ENCODE measurements around the gene DLX5.

The DLX5 gene

DNA sequence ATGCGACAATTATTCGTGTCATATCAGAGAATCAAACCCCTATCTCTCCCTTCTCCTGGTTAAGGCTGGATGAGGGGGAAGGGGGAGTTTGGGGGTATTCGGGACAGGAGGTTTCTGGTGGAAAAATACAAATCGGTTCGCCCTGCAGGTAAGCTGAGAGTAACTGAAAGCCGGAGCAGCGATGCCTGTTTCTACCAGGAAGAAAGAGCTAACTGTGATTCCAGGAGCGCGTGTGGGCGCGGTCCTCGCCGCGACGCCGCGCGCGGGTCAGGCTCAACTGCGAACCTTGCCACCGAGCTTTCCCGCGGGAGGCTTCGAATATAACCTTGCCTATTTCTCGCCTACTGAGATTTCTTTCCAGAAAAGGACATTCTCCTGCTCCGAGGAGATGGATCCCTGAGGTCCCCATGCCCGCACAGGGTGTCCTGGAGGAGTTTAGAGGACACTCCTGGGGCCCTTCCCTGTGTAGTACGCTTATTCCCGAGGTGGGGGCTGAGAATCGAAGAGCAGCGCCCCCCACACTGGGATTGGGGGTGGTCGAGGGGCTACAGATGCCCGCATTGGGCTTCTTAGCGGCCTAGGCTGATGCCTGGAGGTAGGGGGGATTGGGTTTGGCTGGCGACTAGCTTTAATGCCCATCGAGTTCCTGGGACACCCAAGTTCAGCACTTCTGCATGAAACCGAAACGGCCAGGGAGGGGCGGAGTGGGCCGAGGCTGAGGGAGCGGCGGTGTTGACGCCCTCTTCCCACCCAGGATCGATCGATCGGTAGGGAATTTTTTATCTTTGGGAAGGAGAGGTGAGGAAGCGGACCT is 32.2 kb downstream of the DLX5 start:
- DNase-seq (ENCODE audit: low spot score) = peak; percentile 12
- peaks cover 42 to 98% (median 77%) of the 10 kb centered on the region in 3 experiments for H3K27me3 ChIP-seq (ENCODE audit: control insufficient read depth in 3 of 3, insufficient read depth in 3 of 3, low read depth in 1 of 3, low read length in 3 of 3)
- WGBS, 2 donors (ENCODE audit: extremely low coverage in 2 of 2, insufficient read length in 2 of 2, insufficient replicate concordance in 1 of 2) = no CpG with 5 or more reads among the region's 47 CpGs

DNA sequence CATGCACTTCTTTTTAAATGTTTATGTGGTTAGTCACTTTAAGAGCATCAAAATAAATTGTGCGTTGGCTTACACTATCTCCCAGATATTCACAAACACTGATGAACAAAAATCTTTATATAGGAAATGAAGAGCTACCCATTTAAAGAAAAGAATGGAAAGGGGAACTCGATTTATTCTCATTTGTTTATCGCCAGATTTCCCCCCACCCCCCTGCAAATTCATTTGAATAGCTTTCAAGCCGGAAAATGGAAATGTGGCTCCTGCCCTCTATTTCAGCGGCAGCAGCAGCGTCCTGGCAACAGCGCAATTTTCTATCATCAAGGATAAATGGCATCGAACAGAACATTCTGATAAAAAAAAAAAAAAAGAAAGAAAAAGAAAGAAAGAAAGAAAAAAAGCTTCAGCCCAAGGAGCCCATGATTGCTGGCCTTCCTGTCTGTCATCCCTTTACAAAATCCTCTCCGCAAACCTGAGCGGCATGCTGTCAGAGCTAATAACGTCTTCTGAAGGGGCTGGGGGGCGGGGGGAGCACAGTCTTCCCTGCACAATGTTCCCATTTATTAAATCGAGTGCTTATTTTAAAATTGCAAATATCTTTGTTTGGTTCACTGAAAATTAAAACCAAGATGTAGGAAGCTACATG is 33.0 kb downstream of the DLX5 start:
- H2AK5ac ChIP-seq (ENCODE audit: low read depth, low read length) = no peak overlapping the region
- peak; percentile 9 for DNase-seq (ENCODE audit: low spot score)
- H2BK12ac ChIP-seq (ENCODE audit: low read length) = no peak overlapping the region
- peaks cover 9 to 11% of the 10 kb centered on the region in 2 donors for H3K9me3 ChIP-seq (replicated peaks in 1 of 2; ENCODE audit: control insufficient read depth in 2 of 2, insufficient read depth in 1 of 2, low read depth in 1 of 2, low read length in 2 of 2)
- H3K4me1 ChIP-seq (ENCODE audit: control insufficient read depth in 2 of 2, insufficient read depth in 1 of 2, low read depth in 1 of 2, low read length in 2 of 2) = peaks cover 0 to 9% of the 10 kb centered on the region in 2 donors
- H3K4me2 ChIP-seq (ENCODE audit: insufficient read depth, low read length, poor library complexity, severe bottlenecking) = no peak overlapping the region
- no peaks in the 10 kb centered on the region for H3K36me3 ChIP-seq (replicated peaks in 1 of 2; ENCODE audit: control insufficient read depth in 2 of 2, insufficient read depth in 2 of 2, low read length in 2 of 2)
- H2BK120ac ChIP-seq (ENCODE audit: low read depth, low read length) = no peak overlapping the region
- no peaks in the 10 kb centered on the region for H3K79me1 ChIP-seq (ENCODE audit: low read depth, low read length)
- no peak overlapping the region for H2AFZ ChIP-seq (ENCODE audit: low read length)
- H3K27me3 ChIP-seq (ENCODE audit: control insufficient read depth in 3 of 3, insufficient read depth in 3 of 3, low read depth in 1 of 3, low read length in 3 of 3) = peaks cover 38 to 98% (median 70%) of the 10 kb centered on the region in 3 experiments
- H3K9ac ChIP-seq (ENCODE audit: low read depth, low read length, poor library complexity) = no peak overlapping the region
- H4K8ac ChIP-seq (ENCODE audit: low read depth, low read length) = no peak overlapping the region
- no peak overlapping the region for H4K91ac ChIP-seq (ENCODE audit: low read depth, low read length, poor library complexity)
- H3K4me3 ChIP-seq (ENCODE audit: low read length in 2 of 2) = no peak overlapping the region
- H3K14ac ChIP-seq (ENCODE audit: low read length) = no peak overlapping the region
- H2BK15ac ChIP-seq (ENCODE audit: low read length) = no peak overlapping the region
- H3K4ac ChIP-seq (ENCODE audit: low read length) = no peak overlapping the region
- no peak overlapping the region for H3K23ac ChIP-seq (ENCODE audit: low read depth, low read length, poor library complexity)
- no peak overlapping the region for H2BK5ac ChIP-seq (ENCODE audit: low read length)
- no peak overlapping the region for H3K27ac ChIP-seq (replicated peaks; ENCODE audit: low read length)
- WGBS, 2 donors (ENCODE audit: extremely low coverage in 2 of 2, insufficient read length in 2 of 2, insufficient replicate concordance in 1 of 2) = no CpG with 5 or more reads among the region's 13 CpGs
- no peak overlapping the region for H3K18ac ChIP-seq (ENCODE audit: low read length)

More for the DNA sequence above, 32.2 kb downstream of the DLX5 start:
- Histone ChIP-seq H3K27ac (replicated peaks; ENCODE audit: low read length) (no peak overlapping the region), H3K4me1 (ENCODE audit: control insufficient read depth in 2 of 2, insufficient read depth in 1 of 2, low read depth in 1 of 2, low read length in 2 of 2) (peaks cover 0 to 12% of the 10 kb centered on the region in 2 donors), H2BK5ac (ENCODE audit: low read length) (peak overlapping the region; percentile 59), H4K8ac (ENCODE audit: low read depth, low read length) (no peak overlapping the region), H2AK5ac (ENCODE audit: low read depth, low read length) (peak overlapping the region; percentile 16), H2AFZ (ENCODE audit: low read length) (no peak overlapping the region), H3K4ac (ENCODE audit: low read length) (no peak overlapping the region), H2BK120ac (ENCODE audit: low read depth, low read length) (no peak overlapping the region), H3K9ac (ENCODE audit: low read depth, low read length, poor library complexity) (no peak overlapping the region), H3K14ac (ENCODE audit: low read length) (no peak overlapping the region), H3K4me3 (ENCODE audit: low read length in 2 of 2) (no peak overlapping the region), H3K4me2 (ENCODE audit: insufficient read depth, low read length, poor library complexity, severe bottlenecking) (no peak overlapping the region), H3K36me3 (replicated peaks in 1 of 2; ENCODE audit: control insufficient read depth in 2 of 2, insufficient read depth in 2 of 2, low read length in 2 of 2) (no peaks in the 10 kb centered on the region), H3K18ac (ENCODE audit: low read length) (peak overlapping the region; percentile 40), H3K79me1 (ENCODE audit: low read depth, low read length) (no peaks in the 10 kb centered on the region), H2BK15ac (ENCODE audit: low read length) (no peak overlapping the region), H3K23ac (ENCODE audit: low read depth, low read length, poor library complexity) (no peak overlapping the region), H2BK12ac (ENCODE audit: low read length) (no peak overlapping the region), H3K9me3 (replicated peaks in 1 of 2; ENCODE audit: control insufficient read depth in 2 of 2, insufficient read depth in 1 of 2, low read depth in 1 of 2, low read length in 2 of 2) (peaks cover 9 to 11% of the 10 kb centered on the region in 2 donors), H4K91ac (ENCODE audit: low read depth, low read length, poor library complexity) (no peak overlapping the region)

DNA sequence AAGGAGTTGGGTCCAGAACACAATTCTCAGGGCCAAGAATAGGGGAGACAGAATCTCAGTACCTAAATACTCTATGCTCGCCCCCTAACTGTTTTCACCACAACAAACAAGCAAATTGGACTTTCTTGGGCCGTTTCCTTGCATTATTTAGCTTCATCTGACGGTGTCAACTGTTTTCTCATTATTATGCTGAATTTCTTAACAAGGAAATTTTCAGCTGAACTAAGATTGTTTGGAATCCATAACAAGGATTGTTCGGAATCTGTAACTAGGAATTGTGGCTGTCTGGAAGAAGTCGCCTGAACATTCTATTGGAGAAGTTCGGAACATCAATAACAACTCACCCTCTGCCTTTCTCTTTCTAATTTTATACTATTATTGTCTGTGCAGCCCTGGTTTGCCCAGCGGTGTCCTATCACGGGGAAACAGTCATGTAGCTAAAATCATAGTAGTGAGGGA is 34.7 kb downstream of the DLX5 start:
- Histone ChIP-seq H3K27ac (replicated peaks; ENCODE audit: low read length) (no peak overlapping the region), H3K4me3 (ENCODE audit: low read length in 2 of 2) (no peak overlapping the region), H3K36me3 (replicated peaks in 1 of 2; ENCODE audit: control insufficient read depth in 2 of 2, insufficient read depth in 2 of 2, low read length in 2 of 2) (no peaks in the 10 kb centered on the region), H3K4me1 (ENCODE audit: control insufficient read depth in 2 of 2, insufficient read depth in 1 of 2, low read depth in 1 of 2, low read length in 2 of 2) (peaks cover 0 to 9% of the 10 kb centered on the region in 2 donors), H4K91ac (ENCODE audit: low read depth, low read length, poor library complexity) (no peak overlapping the region), H2BK5ac (ENCODE audit: low read length) (no peak overlapping the region), H3K14ac (ENCODE audit: low read length) (no peak overlapping the region), H3K9ac (ENCODE audit: low read depth, low read length, poor library complexity) (no peak overlapping the region), H2BK15ac (ENCODE audit: low read length) (peak overlapping the region; percentile 20), H3K18ac (ENCODE audit: low read length) (no peak overlapping the region), H2BK12ac (ENCODE audit: low read length) (no peak overlapping the region), H2AK5ac (ENCODE audit: low read depth, low read length) (no peak overlapping the region), H2BK120ac (ENCODE audit: low read depth, low read length) (no peak overlapping the region), H3K9me3 (replicated peaks in 1 of 2; ENCODE audit: control insufficient read depth in 2 of 2, insufficient read depth in 1 of 2, low read depth in 1 of 2, low read length in 2 of 2) (peaks cover 9 to 11% of the 10 kb centered on the region in 2 donors), H2AFZ (ENCODE audit: low read length) (no peak overlapping the region), H3K4ac (ENCODE audit: low read length) (no peak overlapping the region), H4K8ac (ENCODE audit: low read depth, low read length) (no peak overlapping the region), H3K23ac (ENCODE audit: low read depth, low read length, poor library complexity) (no peak overlapping the region), H3K79me1 (ENCODE audit: low read depth, low read length) (no peaks in the 10 kb centered on the region), H3K27me3 (ENCODE audit: control insufficient read depth in 3 of 3, insufficient read depth in 3 of 3, low read depth in 1 of 3, low read length in 3 of 3) (peaks cover 31 to 93% (median 53%) of the 10 kb centered on the region in 3 experiments), H3K4me2 (ENCODE audit: insufficient read depth, low read length, poor library complexity, severe bottlenecking) (no peak overlapping the region)
- no CpG with 5 or more reads among the region's 8 CpGs for WGBS, 2 donors (ENCODE audit: extremely low coverage in 2 of 2, insufficient read length in 2 of 2, insufficient replicate concordance in 1 of 2)
- no peak for DNase-seq (ENCODE audit: low spot score)

DNA sequence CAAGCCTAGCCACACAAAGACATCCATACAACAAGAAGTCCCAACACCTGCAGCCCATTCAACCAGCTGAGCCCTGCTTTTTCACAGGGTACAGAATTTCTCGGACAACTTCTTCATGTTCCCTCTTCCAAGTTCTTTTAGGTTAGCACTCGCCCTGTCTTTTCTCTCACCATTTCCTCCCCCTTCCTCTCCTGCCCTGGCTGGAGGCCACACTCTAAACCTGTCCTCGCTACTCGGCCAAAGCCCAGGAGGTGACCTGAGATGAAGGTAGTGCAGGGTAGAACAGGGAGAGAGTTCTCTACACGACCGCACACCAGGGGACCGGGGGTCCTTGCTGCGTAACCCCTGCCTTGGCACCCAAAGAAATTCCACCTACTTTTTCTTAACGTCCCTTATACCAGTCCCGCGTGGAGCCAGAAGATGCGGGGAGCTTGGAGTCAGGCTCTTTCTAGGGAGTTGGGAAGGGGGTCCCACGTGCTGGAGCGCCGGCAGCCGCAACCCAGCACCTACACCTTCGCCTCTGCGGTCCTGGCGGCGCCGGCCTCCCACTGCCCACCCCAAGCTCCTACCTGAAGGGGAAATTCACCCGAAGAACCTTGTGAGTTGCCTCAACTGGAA is 35.3 kb downstream of the DLX5 start:
- Histone ChIP-seq H3K23ac (ENCODE audit: low read depth, low read length, poor library complexity) (no peak overlapping the region), H2BK15ac (ENCODE audit: low read length) (peak overlapping the region; percentile 20), H2BK5ac (ENCODE audit: low read length) (no peak overlapping the region), H3K4ac (ENCODE audit: low read length) (no peak overlapping the region), H2AK5ac (ENCODE audit: low read depth, low read length) (no peak overlapping the region), H3K27ac (replicated peaks; ENCODE audit: low read length) (no peak overlapping the region), H3K4me2 (ENCODE audit: insufficient read depth, low read length, poor library complexity, severe bottlenecking) (no peak overlapping the region), H3K18ac (ENCODE audit: low read length) (peak overlapping the region; percentile 59), H3K9ac (ENCODE audit: low read depth, low read length, poor library complexity) (no peak overlapping the region), H4K8ac (ENCODE audit: low read depth, low read length) (no peak overlapping the region), H3K36me3 (replicated peaks in 1 of 2; ENCODE audit: control insufficient read depth in 2 of 2, insufficient read depth in 2 of 2, low read length in 2 of 2) (no peaks in the 10 kb centered on the region), H3K79me1 (ENCODE audit: low read depth, low read length) (no peaks in the 10 kb centered on the region), H3K27me3 (ENCODE audit: control insufficient read depth in 3 of 3, insufficient read depth in 3 of 3, low read depth in 1 of 3, low read length in 3 of 3) (peaks cover 31 to 88% (median 51%) of the 10 kb centered on the region in 3 experiments), H2AFZ (ENCODE audit: low read length) (no peak overlapping the region), H3K4me1 (ENCODE audit: control insufficient read depth in 2 of 2, insufficient read depth in 1 of 2, low read depth in 1 of 2, low read length in 2 of 2) (peaks cover 0 to 9% of the 10 kb centered on the region in 2 donors), H2BK120ac (ENCODE audit: low read depth, low read length) (no peak overlapping the region), H4K91ac (ENCODE audit: low read depth, low read length, poor library complexity) (no peak overlapping the region), H3K14ac (ENCODE audit: low read length) (no peak overlapping the region), H3K9me3 (replicated peaks in 1 of 2; ENCODE audit: control insufficient read depth in 2 of 2, insufficient read depth in 1 of 2, low read depth in 1 of 2, low read length in 2 of 2) (peaks cover 9 to 11% of the 10 kb centered on the region in 2 donors), H2BK12ac (ENCODE audit: low read length) (no peak overlapping the region), H3K4me3 (ENCODE audit: low read length in 2 of 2) (no peak overlapping the region)
- no CpG with 5 or more reads among the region's 22 CpGs for WGBS, 2 donors (ENCODE audit: extremely low coverage in 2 of 2, insufficient read length in 2 of 2, insufficient replicate concordance in 1 of 2)
- peak; percentile 15 for DNase-seq (ENCODE audit: low spot score)

All from neuronal stem cell (in vitro differentiated cells).